Measurements from ENCODE around the gene RNASET2. TPM values are rescaled to one million over a fixed set of nuclear protein-coding genes. Genes with fewer than 3 reads are reported as not detected.

RNASET2 gene
- total RNA-seq, 1 donor from 2014 or later: 99.5 TPM

GRCh38 chr6:166907871-166908806 is 48.2 kb downstream of the RNASET2 start:
- Mint-ChIP-seq H3K27me3 (ENCODE audit: insufficient read depth) (no peaks in the 10 kb centered on the region), H3K4me1 (ENCODE audit: low read depth) (peaks cover 46% of the 10 kb centered on the region), H3K36me3 (ENCODE audit: low read depth) (peaks cover 17% of the 10 kb centered on the region), H3K27ac (no peak overlapping the region), H3K4me3 (no peak overlapping the region), H3K9me3 (peaks cover 4% of the 10 kb centered on the region)
- DNase-seq (ENCODE audit: low spot score): no peak
- intact Hi-C loops (cut with micrococcal nuclease): no loop called here

GRCh38 chr6:166907373-166907841 is 48.9 kb downstream of the RNASET2 start:
- DNase-seq (ENCODE audit: low spot score): no peak
- Mint-ChIP-seq H3K4me3 (peak overlapping the region; percentile 23), H3K9me3 (peaks cover 4% of the 10 kb centered on the region), H3K27ac (peak overlapping the region; percentile 62), H3K4me1 (ENCODE audit: low read depth) (peaks cover 46% of the 10 kb centered on the region), H3K27me3 (ENCODE audit: insufficient read depth) (no peaks in the 10 kb centered on the region), H3K36me3 (ENCODE audit: low read depth) (peaks cover 17% of the 10 kb centered on the region)
- intact Hi-C loops (cut with micrococcal nuclease): no loop called here

GRCh38 chr6:166906376-166907044 is 49.8 kb downstream of the RNASET2 start:
- Mint-ChIP-seq H3K36me3 (ENCODE audit: low read depth) (peaks cover 17% of the 10 kb centered on the region), H3K27me3 (ENCODE audit: insufficient read depth) (no peaks in the 10 kb centered on the region), H3K27ac (peak overlapping the region; percentile 62), H3K4me1 (ENCODE audit: low read depth) (peaks cover 43% of the 10 kb centered on the region), H3K4me3 (no peak overlapping the region), H3K9me3 (peaks cover 3% of the 10 kb centered on the region)
- DNase-seq (ENCODE audit: low spot score): no peak
- intact Hi-C loops (cut with micrococcal nuclease): no loop called here

DNA sequence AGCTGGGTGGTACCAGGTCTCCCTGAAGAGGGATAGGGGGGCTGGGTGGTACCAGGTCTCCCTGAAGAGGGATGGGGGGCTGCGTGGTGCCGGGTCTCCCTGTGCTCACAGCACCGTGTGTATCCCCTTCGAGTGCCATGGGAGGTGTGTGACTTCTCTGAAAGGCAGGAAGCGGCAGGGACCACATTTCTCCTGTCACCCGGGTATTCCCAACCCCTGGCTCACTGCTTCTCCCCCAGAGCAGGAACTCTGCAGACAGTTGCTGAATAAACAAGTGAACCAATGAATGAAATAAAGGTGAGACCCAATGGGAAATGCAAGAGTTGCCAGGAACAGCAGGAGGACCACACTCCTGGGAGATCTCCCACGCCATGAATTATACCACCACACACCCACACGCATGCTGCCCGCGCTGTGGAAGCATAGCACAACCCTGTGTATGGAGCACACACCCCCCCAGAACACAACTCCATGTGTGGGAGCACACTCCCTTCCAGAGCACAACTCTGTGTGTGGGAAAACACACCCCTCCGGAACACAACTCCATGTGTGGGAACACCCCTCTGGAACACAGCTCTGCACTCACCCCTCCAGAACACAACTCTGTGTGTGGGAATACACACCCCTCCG is 50.7 kb downstream of the RNASET2 start:
- peaks cover 35% of the 10 kb centered on the region for H3K4me1 Mint-ChIP-seq (ENCODE audit: low read depth)
- no peaks in the 10 kb centered on the region for H3K27me3 Mint-ChIP-seq (ENCODE audit: insufficient read depth)
- intact Hi-C loops (cut with micrococcal nuclease): no loop called here
- no peak overlapping the region for H3K27ac Mint-ChIP-seq
- H3K9me3 Mint-ChIP-seq: no peaks in the 10 kb centered on the region
- H3K4me3 Mint-ChIP-seq: no peak overlapping the region
- peaks cover 9% of the 10 kb centered on the region for H3K36me3 Mint-ChIP-seq (ENCODE audit: low read depth)
- no peak for DNase-seq (ENCODE audit: low spot score)

DNA sequence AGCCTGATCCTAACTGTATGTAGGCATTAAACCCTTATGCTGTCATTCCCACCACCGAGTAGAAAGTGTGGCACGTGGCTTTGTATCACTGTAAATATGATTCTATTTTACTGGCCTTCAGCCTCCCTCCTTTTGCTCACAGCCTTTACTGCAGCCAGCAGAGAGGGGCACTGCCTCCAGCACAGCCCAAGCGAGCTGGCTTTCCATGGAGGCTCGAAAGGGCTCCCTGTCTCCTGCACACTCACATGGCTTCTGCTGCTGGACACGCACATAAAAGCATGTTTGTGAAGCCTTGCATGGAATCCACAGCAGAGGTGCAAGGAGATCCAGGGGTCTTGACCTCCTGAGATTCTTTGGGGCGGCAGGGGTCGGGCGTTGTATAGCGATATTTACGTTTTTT is 51.3 kb downstream of the RNASET2 start:
- Mint-ChIP-seq H3K4me1 (ENCODE audit: low read depth) (peaks cover 29% of the 10 kb centered on the region), H3K27ac (no peak overlapping the region), H3K36me3 (ENCODE audit: low read depth) (peaks cover 7% of the 10 kb centered on the region), H3K27me3 (ENCODE audit: insufficient read depth) (no peaks in the 10 kb centered on the region), H3K4me3 (no peak overlapping the region), H3K9me3 (no peaks in the 10 kb centered on the region)
- intact Hi-C loops (cut with micrococcal nuclease): no loop called here
- DNase-seq (ENCODE audit: low spot score): no peak

- peaks cover 6% of the 10 kb centered on the region for H3K36me3 Mint-ChIP-seq (ENCODE audit: low read depth)
- H3K27ac Mint-ChIP-seq: no peak overlapping the region
- no peaks in the 10 kb centered on the region for H3K27me3 Mint-ChIP-seq (ENCODE audit: insufficient read depth)
- intact Hi-C loops (cut with micrococcal nuclease): no loop called here
- no peaks in the 10 kb centered on the region for H3K9me3 Mint-ChIP-seq
- peaks cover 26% of the 10 kb centered on the region for H3K4me1 Mint-ChIP-seq (ENCODE audit: low read depth)
- DNase-seq (ENCODE audit: low spot score): no peak
- H3K4me3 Mint-ChIP-seq: no peak overlapping the region
Observed at GRCh38 chr6:166904101-166904746, 52.1 kb downstream of the RNASET2 start.

DNA sequence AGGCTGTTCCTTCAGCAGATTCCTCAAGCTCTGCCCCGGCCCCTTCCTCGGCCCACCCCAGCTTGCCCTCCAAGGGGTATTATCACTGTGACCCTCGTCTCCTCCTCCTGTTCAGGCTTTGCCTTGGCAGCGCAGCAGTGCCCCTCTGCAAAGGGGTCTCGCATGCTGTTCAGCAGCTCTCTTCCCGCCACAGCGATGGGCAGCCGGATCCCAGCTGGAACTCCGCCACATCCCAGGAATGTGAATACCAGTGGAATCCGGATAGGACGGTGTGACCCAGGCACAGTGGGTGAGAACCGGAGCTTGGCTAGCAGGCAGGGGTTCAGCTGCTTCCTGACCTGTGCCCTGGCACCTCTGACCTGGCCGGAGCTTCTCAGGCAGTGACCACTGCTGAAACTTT is 52.9 kb downstream of the RNASET2 start:
- intact Hi-C loops (cut with micrococcal nuclease): no loop called here
- Mint-ChIP-seq H3K4me1 (ENCODE audit: low read depth) (peaks cover 18% of the 10 kb centered on the region), H3K4me3 (no peak overlapping the region), H3K27ac (no peak overlapping the region), H3K36me3 (ENCODE audit: low read depth) (peaks cover 2% of the 10 kb centered on the region), H3K9me3 (no peaks in the 10 kb centered on the region), H3K27me3 (ENCODE audit: insufficient read depth) (no peaks in the 10 kb centered on the region)
- no peak for DNase-seq (ENCODE audit: low spot score)

DNA sequence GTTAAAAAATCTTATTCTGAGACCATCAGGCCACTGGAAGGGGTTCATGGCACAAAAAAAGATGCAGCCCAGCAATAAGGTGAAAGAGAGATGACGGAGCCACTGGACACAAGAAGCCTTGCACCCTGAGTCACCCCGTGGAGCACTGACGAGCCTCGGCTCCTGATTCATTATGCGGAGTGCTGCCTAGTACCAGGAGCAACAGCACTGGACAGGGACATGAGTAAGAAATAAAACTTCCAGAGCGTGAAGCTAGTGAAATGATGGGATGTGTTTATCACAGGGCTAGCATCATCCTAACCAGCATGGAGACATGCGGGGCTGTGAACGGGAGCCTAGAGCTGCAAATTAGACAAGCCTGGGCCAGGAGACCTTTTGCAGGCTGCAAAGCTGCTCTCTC is 53.3 kb downstream of the RNASET2 start:
- Mint-ChIP-seq H3K36me3 (ENCODE audit: low read depth) (peaks cover 2% of the 10 kb centered on the region), H3K4me1 (ENCODE audit: low read depth) (peaks cover 14% of the 10 kb centered on the region), H3K27me3 (ENCODE audit: insufficient read depth) (no peaks in the 10 kb centered on the region), H3K9me3 (no peaks in the 10 kb centered on the region), H3K27ac (no peak overlapping the region), H3K4me3 (no peak overlapping the region)
- no peak for DNase-seq (ENCODE audit: low spot score)
- intact Hi-C loops (cut with micrococcal nuclease): no loop called here

GRCh38 chr6:166902211-166902755 is 54.1 kb downstream of the RNASET2 start:
- peaks cover 6% of the 10 kb centered on the region for H3K4me1 Mint-ChIP-seq (ENCODE audit: low read depth)
- no peak overlapping the region for H3K27ac Mint-ChIP-seq
- no peak for DNase-seq (ENCODE audit: low spot score)
- peaks cover 2% of the 10 kb centered on the region for H3K36me3 Mint-ChIP-seq (ENCODE audit: low read depth)
- H3K4me3 Mint-ChIP-seq: no peak overlapping the region
- intact Hi-C loops (cut with micrococcal nuclease): no loop called here
- no peaks in the 10 kb centered on the region for H3K9me3 Mint-ChIP-seq
- H3K27me3 Mint-ChIP-seq (ENCODE audit: insufficient read depth): no peaks in the 10 kb centered on the region

- Mint-ChIP-seq H3K27ac (no peak overlapping the region), H3K36me3 (ENCODE audit: low read depth) (peaks cover 1% of the 10 kb centered on the region), H3K27me3 (ENCODE audit: insufficient read depth) (no peaks in the 10 kb centered on the region), H3K4me1 (ENCODE audit: low read depth) (no peaks in the 10 kb centered on the region), H3K4me3 (no peak overlapping the region), H3K9me3 (no peaks in the 10 kb centered on the region)
- no peak for DNase-seq (ENCODE audit: low spot score)
- intact Hi-C loops (cut with micrococcal nuclease): no loop called here
Observed at GRCh38 chr6:166901626-166902025, 54.7 kb downstream of the RNASET2 start.

GRCh38 chr6:166900956-166901607 is 55.3 kb downstream of the RNASET2 start:
- Mint-ChIP-seq H3K4me1 (ENCODE audit: low read depth) (no peaks in the 10 kb centered on the region), H3K36me3 (ENCODE audit: low read depth) (no peaks in the 10 kb centered on the region), H3K9me3 (no peaks in the 10 kb centered on the region), H3K27ac (no peak overlapping the region), H3K27me3 (ENCODE audit: insufficient read depth) (no peaks in the 10 kb centered on the region), H3K4me3 (no peak overlapping the region)
- DNase-seq (ENCODE audit: low spot score): no peak
- intact Hi-C loops (cut with micrococcal nuclease): no loop called here

GRCh38 chr6:166900130-166900708 is 56.1 kb downstream of the RNASET2 start:
- intact Hi-C loops (cut with micrococcal nuclease): no loop called here
- Mint-ChIP-seq H3K9me3 (no peaks in the 10 kb centered on the region), H3K36me3 (ENCODE audit: low read depth) (no peaks in the 10 kb centered on the region), H3K4me3 (no peak overlapping the region), H3K27ac (no peak overlapping the region), H3K4me1 (ENCODE audit: low read depth) (no peaks in the 10 kb centered on the region), H3K27me3 (ENCODE audit: insufficient read depth) (no peaks in the 10 kb centered on the region)
- DNase-seq (ENCODE audit: low spot score): no peak

Data from activated T-helper 1 cell treated with anti-CD3 and anti-CD28 coated beads, Interleukin-12 subunit alpha, Interleukin-12 subunit beta, Interleukin-2, Interleukin-4 antibody, amounts not matched to agents 30 ng/mL and 10 ng/mL and 1 ng/mL, durations not matched to agents 14 hours and 24 hours and 36 hours (primary cell).